GM13977 (cell line): ENCODE measurements around the gene ZNF527.

ENCODE experiments used
- DNase-seq: peaks from one replicate; pipeline ENCODE4 v3.0.0; 2012; ENCODE audit warnings: low spot score
- CTCF ChIP-seq: IDR thresholded peaks from 2 replicates; pipeline ENCODE4 v1.5.1; 2012; ENCODE audit warnings: mild to moderate bottlenecking, control low read depth; ENCODE audit not compliant: insufficient read depth; ENCODE audit errors: extremely low read depth, missing control alignments
- in situ Hi-C: fragments of 300-500 bp; cut with MboI; formaldehyde crosslinking; loops from one replicate; pipeline ENCODE4 v1.12.0; 2022; ENCODE audit warnings: low sequenced_read_pairs, low pct_unique_long_range_greater_than_20kb, mixed read lengths, inconsistent platforms; ENCODE audit not compliant: unreplicated experiment

ZNF527 gene

GRCh38 chr19:37370880-37371661, at the start of gene ZNF527:
Gene ZNF527 (plus strand): TSS chr19:37371099. CDS start chr19:37374199, 3,100 bp downstream.
- in situ Hi-C loops: no loop called here
- TF ChIP-seq CTCF: no peak

GRCh38 chr19:37329686-37330085, 41.2 kb upstream of the ZNF527 start:
- DNase-seq: no peak
- peak; percentile 10 for TF ChIP-seq CTCF
- in situ Hi-C loops: no loop called here

More at GRCh38 chr19:37370880-37371661, at the start of gene ZNF527:
- peak; percentile 96 for DNase-seq

GRCh38 chr19:37332839-37333238, 38.1 kb upstream of the ZNF527 start:
- in situ Hi-C loops: no loop called here
- no peak for DNase-seq

GRCh38 chr19:37333457-37333856, 37.4 kb upstream of the ZNF527 start:
- no peak for DNase-seq
- no peak for TF ChIP-seq CTCF
- in situ Hi-C loops: no loop called here

More at GRCh38 chr19:37332839-37333238, 38.1 kb upstream of the ZNF527 start:
- no peak for TF ChIP-seq CTCF

GRCh38 chr19:37334179-37335071, 36.5 kb upstream of the ZNF527 start:
- no peak for TF ChIP-seq CTCF
- DNase-seq: peak; percentile 87

GRCh38 chr19:37342753-37343152, 28.1 kb upstream of the ZNF527 start:
- DNase-seq: no peak
- in situ Hi-C loops: no loop called here
- TF ChIP-seq CTCF: no peak

More at GRCh38 chr19:37334179-37335071, 36.5 kb upstream of the ZNF527 start:
- in situ Hi-C loops: no loop called here
